Neural cell (in vitro differentiated cells): ENCODE results near the gene TMEM131L.

ENCODE experiments used
- RAD21 ChIP-seq: fragments of 450-650 bp; conservative IDR thresholded peaks from 2 replicates; pipeline ENCODE4 v1.6.1; 2014; ENCODE audit warnings: antibody characterized with exemption, mild to moderate bottlenecking, moderate library complexity
- TF ChIP-seq, protein P1 (sequence below): fragments of 450-650 bp; IDR thresholded peaks from 2 replicates; pipeline ENCODE4 v1.5.1; 2014; ENCODE audit warnings: antibody characterized with exemption, mild to moderate bottlenecking, moderate library complexity; ENCODE audit not compliant: poor library complexity, severe bottlenecking

DNA sequence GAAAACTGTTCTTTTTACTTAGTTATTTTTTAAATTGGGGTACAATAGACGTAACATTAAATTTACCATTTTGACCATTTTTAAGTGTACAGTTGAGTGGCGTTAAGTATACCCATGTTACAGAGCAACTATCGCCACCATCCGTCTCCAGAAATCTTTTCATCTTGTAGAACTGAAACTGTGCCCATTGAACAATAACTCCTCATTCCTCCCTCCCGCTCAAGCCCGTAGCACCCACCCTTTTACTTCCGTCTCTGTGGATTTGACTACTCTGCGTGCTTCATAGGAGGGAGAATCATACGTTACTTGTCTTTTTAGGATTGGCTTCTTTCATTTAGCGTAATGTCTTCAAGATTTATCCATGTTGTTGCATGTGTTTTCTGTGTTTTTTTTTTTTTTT lies 55.3 kb downstream of the TMEM131L start:
- TF ChIP-seq, protein P1, sequence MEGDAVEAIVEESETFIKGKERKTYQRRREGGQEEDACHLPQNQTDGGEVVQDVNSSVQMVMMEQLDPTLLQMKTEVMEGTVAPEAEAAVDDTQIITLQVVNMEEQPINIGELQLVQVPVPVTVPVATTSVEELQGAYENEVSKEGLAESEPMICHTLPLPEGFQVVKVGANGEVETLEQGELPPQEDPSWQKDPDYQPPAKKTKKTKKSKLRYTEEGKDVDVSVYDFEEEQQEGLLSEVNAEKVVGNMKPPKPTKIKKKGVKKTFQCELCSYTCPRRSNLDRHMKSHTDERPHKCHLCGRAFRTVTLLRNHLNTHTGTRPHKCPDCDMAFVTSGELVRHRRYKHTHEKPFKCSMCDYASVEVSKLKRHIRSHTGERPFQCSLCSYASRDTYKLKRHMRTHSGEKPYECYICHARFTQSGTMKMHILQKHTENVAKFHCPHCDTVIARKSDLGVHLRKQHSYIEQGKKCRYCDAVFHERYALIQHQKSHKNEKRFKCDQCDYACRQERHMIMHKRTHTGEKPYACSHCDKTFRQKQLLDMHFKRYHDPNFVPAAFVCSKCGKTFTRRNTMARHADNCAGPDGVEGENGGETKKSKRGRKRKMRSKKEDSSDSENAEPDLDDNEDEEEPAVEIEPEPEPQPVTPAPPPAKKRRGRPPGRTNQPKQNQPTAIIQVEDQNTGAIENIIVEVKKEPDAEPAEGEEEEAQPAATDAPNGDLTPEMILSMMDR = no peak
- no peak for TF ChIP-seq RAD21
